Liver (tissue), 9 donors: ENCODE results near the gene RBM20. TPM values are rescaled to one million over a fixed set of nuclear protein-coding genes. Genes with fewer than 3 reads are reported as not detected.

Experiments
- DNase-seq: peaks from one replicate; pipeline ENCODE4 v3.0.0-alpha.2; 2017; ENCODE audit warnings: low spot score
- H3K27ac ChIP-seq, 2 donors: one replicate each; pipeline ENCODE4 v1.7.0; 2013; ENCODE audit warnings: inconsistent platforms in 2 of 2, low read length in 2 of 2, control low read depth in 1 of 2, low read depth in 1 of 2, mild to moderate bottlenecking in 1 of 2
- H3K27me3 ChIP-seq, 4 donors: one replicate each; pipeline versions ENCODE4 v1.6.1 to v1.7.0; 2013; ENCODE audit warnings: low read length in 3 of 4, inconsistent platforms in 1 of 4, mild to moderate bottlenecking in 1 of 4, moderate library complexity in 1 of 4; ENCODE audit not compliant: control insufficient read depth in 4 of 4, insufficient read depth in 4 of 4
- H3K36me3 ChIP-seq, 4 donors: one replicate each; pipeline versions ENCODE4 v1.6.1 to v1.7.0; 2013; ENCODE audit warnings: low read length in 3 of 4, mild to moderate bottlenecking in 3 of 4, low read depth in 1 of 4, moderate library complexity in 1 of 4; ENCODE audit not compliant: control insufficient read depth in 4 of 4, insufficient read depth in 3 of 4
- H3K4me1 ChIP-seq, 4 donors: one replicate each; pipeline versions ENCODE4 v1.6.1 to v1.7.0; 2013; ENCODE audit warnings: low read length in 3 of 4, mild to moderate bottlenecking in 3 of 4, moderate library complexity in 1 of 4; ENCODE audit not compliant: control insufficient read depth in 4 of 4, insufficient read depth in 4 of 4
- H3K4me3 ChIP-seq, 3 donors: one replicate each; pipeline versions ENCODE4 v1.6.1 to v1.7.0; 2013; ENCODE audit warnings: low read length in 3 of 3, control low read depth in 1 of 3, low read depth in 1 of 3, mild to moderate bottlenecking in 1 of 3
- H3K9ac ChIP-seq, 2 donors: one replicate each; pipeline ENCODE4 v1.7.0; 2013; ENCODE audit warnings: low read length in 2 of 2, mild to moderate bottlenecking in 2 of 2, moderate library complexity in 2 of 2, control low read depth in 1 of 2, low read depth in 1 of 2
- H3K9me3 ChIP-seq, 4 donors: one replicate each; pipeline versions ENCODE4 v1.6.1 to v1.7.0; 2013; ENCODE audit warnings: low read length in 3 of 4; ENCODE audit not compliant: control insufficient read depth in 4 of 4
- ATF3 ChIP-seq: IDR thresholded peaks from 2 replicates; pipeline ENCODE4 v1.6.1; 2016; ENCODE audit warnings: antibody characterized with exemption
- FOXA2 ChIP-seq: IDR thresholded peaks from 2 replicates; pipeline ENCODE4 v1.6.1; 2016; ENCODE audit warnings: antibody characterized with exemption
- HNF4A ChIP-seq, 2 donors: conservative IDR thresholded peaks; 2 replicates each; pipeline ENCODE4 v1.6.1; 2016; ENCODE audit warnings: antibody characterized with exemption in 2 of 2, mild to moderate bottlenecking in 2 of 2
- HNF4G ChIP-seq: IDR thresholded peaks from 2 replicates; pipeline ENCODE4 v1.6.1; 2016; ENCODE audit warnings: antibody characterized with exemption
- JUND ChIP-seq, 2 donors: IDR thresholded peaks; 2 replicates each; pipeline ENCODE4 v1.6.1; 2016; ENCODE audit warnings: antibody characterized with exemption in 2 of 2
- MAX ChIP-seq: IDR thresholded peaks from 2 replicates; pipeline ENCODE4 v1.6.1; 2016; ENCODE audit warnings: antibody characterized with exemption
- NR2F2 ChIP-seq: IDR thresholded peaks from 2 replicates; pipeline ENCODE4 v1.6.1; 2016; ENCODE audit warnings: antibody characterized with exemption
- RAD21 ChIP-seq, 2 donors: IDR thresholded peaks; 2 replicates each; pipeline ENCODE4 v1.6.1; 2016; ENCODE audit warnings: antibody characterized with exemption in 2 of 2, mild to moderate bottlenecking in 2 of 2
- REST ChIP-seq: IDR thresholded peaks from 2 replicates; pipeline ENCODE4 v1.6.1; 2016; ENCODE audit warnings: antibody characterized with exemption, mild to moderate bottlenecking
- RXRA ChIP-seq, 2 donors: IDR thresholded peaks; 2 replicates each; pipeline ENCODE4 v1.6.1; 2017 to 2018; ENCODE audit warnings: antibody characterized with exemption in 2 of 2, mild to moderate bottlenecking in 1 of 2
- SP1 ChIP-seq: IDR thresholded peaks from 2 replicates; pipeline ENCODE4 v1.6.1; 2018; ENCODE audit warnings: antibody characterized with exemption, mild to moderate bottlenecking
- TAF1 ChIP-seq: conservative IDR thresholded peaks from 2 replicates; pipeline ENCODE4 v1.6.1; 2016; ENCODE audit warnings: antibody characterized with exemption, mild to moderate bottlenecking
- ZBTB33 ChIP-seq: IDR thresholded peaks from 2 replicates; pipeline ENCODE4 v1.6.1; 2016; ENCODE audit warnings: antibody characterized with exemption
- WGBS: extraction: QIAGEN DNeasy Blood & Tissue Kit; methylation state at CpG from one replicate; pipeline ENCODE4 v1.1.7; 2013; 5-methylcytosine and 5-hydroxymethylcytosine counted together
- polyA plus RNA-seq, 2 donors: library from polyadenylated mRNA; stranded (reverse) in 1 of 2; unstranded in 1 of 2; fragments of 200-250 nt in 1 of 2; fragments of >200 nt in 1 of 2; fragmentation: Nextera tagmentation in 1 of 2; extraction: Ambion mirVana in 1 of 2; gene quantifications; one replicate each; pipeline versions ENCODE4 v1.2.1 to v1.2.3, GENCODE V29; 2013 to 2015
- total RNA-seq, 2 donors: library from RNA; depleted of rRNA; stranded (reverse); fragments of >200 nt; gene quantifications; one replicate each; pipeline ENCODE4 v1.2.3, GENCODE V29; 2014
- donor health status: healthy.
- donor health status: healthy.
- donor health status: healthy.
- donor health status: healthy.
- donor health status: healthy.

RBM20 gene
- total and polyA plus RNA-seq, 4 donors, result 0.03 to 0.08 (median 0.05) TPM; not detected in 1

- no peak for DNase-seq
- Histone ChIP-seq H3K36me3 (no peaks in the 10 kb centered on the region), H3K4me3 (no peak overlapping the region), H3K9ac (no peak overlapping the region), H3K4me1 (no peaks in the 10 kb centered on the region), H3K9me3 (no peaks in the 10 kb centered on the region), H3K27ac (no peak overlapping the region), H3K27me3 (no peaks in the 10 kb centered on the region)
- 92% methylated on average over 8 of the region's 8 CpGs for WGBS
- TF ChIP-seq NR2F2 (no peak), HNF4G (no peak), ZBTB33 (no peak), HNF4A (conservative IDR thresholded peaks at IDR 0.05) (no peak), SP1 (no peak), FOXA2 (no peak), MAX (no peak)
These were observed 118.1 kb downstream of the RBM20 start for GRCh38 chr10:110762109-110762848.

- no peak overlapping the region for H3K4me3 ChIP-seq
- 94% methylated on average over 5 of the region's 5 CpGs for WGBS
- H3K27ac ChIP-seq, result no peak overlapping the region
- H3K9me3 ChIP-seq, result no peaks in the 10 kb centered on the region
- no peaks in the 10 kb centered on the region for H3K36me3 ChIP-seq
- H3K4me1 ChIP-seq, result no peaks in the 10 kb centered on the region
- no peak for DNase-seq
- H3K9ac ChIP-seq, result no peak overlapping the region
- TF ChIP-seq TAF1 (no peak), ATF3 (no peak), HNF4G (no peak), ZBTB33 (no peak), NR2F2 (no peak), RAD21 (IDR thresholded peaks at IDR 0.05) (no peak), REST (no peak), JUND (IDR thresholded peaks at IDR 0.05) (no peak), SP1 (no peak), MAX (no peak), HNF4A (conservative IDR thresholded peaks at IDR 0.05) (no peak), RXRA (IDR thresholded peaks at IDR 0.05) (no peak)
- H3K27me3 ChIP-seq, result no peaks in the 10 kb centered on the region
These were observed 118.7 kb downstream of the RBM20 start for GRCh38 chr10:110762849-110763211.
